Glomerular endothelial cell (primary cell): ENCODE data around the gene ACR. TPM values are rescaled to one million over a fixed set of nuclear protein-coding genes. Genes with fewer than 3 reads are reported as not detected.

ENCODE experiments used
- DNase-seq: peaks from one replicate; pipeline ENCODE4 v3.0.0-alpha.2; 2011; ENCODE audit warnings: low read depth, low spot score; ENCODE audit errors: extremely low read depth
- total RNA-seq: library from RNA; depleted of rRNA; stranded (reverse); fragments of >200 nt; gene quantifications from 2 replicates; pipeline ENCODE4 v1.2.3, GENCODE V29; 2015

The ACR gene
- total RNA-seq, 1 donor from 2014 or later = 0.76 TPM

DNA sequence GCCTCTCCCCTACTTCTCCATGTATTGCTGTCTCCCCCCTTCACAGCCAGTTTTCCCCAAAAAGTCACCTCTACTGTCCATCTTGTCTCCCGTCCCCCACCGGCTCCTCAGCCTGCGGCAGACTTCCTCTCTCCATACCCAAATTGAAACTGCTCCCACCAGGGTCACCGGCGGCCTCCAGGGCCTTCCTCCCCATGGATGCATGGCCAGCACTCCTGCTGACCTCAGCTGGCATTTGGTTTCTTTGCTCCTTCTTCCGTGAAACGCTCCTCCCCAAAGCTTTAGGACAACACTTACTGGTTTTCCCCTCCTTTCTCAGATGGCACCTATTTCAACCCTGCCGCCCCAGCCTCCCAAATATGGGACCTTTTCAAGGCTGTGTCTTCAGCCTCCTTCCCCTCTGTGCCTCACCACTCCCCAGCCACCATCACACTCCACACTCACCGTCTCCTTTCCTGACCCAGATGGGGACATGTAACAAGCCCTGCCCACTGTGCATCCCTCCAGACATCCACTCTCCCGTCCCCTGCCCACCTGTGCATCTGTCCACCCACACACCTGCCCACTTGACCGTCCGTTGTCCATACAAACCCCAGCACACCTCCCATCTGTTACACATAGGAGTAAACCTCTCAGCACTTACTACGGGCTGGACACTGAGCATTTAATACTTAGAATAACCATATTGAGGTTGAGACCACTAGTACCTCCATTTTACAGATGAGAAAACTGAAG lies 21.5 kb upstream of the ACR start:
- no peak for DNase-seq

DNA sequence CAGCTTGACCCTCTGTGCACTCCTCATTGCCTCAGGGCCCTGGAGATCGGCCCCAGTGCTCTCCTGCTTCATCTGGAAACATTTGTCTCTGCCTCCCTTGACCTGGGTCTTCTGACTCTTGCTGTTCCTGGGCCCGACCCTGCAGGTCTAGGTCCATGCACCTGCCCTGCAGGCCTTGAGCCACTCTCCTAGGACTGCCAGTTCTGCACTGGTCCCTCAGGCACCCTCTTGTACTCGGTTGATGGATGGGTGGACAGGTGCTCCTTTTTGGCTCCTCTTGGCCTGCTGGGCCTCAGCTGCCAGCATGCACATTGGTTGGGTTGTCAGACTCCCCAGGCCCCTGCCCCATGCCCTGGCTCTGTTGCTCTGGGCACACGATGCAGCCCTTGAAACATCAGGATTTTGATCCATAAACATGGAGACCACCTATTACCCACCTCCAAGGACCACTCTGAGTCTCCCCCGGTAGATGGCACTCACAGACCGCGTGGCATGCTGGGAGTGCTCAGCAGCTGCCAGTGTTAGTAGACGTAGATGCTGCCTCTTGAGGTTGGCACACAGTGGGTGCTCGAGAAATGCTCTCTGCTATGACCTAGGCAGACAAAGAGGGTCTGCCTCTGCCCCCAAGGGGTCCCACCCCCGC lies 20.2 kb upstream of the ACR start:
- no peak for DNase-seq

DNA sequence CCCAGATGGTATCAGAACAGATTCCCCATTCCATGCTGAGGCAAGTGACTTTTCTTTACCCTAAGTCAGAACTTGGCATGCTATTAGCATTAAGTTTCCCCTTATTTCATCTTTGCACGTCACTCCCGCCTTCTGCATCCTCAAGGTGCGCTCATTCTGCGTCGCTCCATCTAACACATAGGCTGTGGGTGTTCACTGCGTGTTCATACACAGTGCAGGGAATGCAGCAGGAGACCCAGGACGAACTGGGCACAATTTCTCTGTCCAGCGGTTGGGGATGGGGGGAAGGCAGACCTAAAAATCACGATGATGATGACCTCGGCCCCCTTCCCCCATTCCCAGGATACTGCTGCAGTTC lies 19.7 kb upstream of the ACR start:
- no peak for DNase-seq

DNA sequence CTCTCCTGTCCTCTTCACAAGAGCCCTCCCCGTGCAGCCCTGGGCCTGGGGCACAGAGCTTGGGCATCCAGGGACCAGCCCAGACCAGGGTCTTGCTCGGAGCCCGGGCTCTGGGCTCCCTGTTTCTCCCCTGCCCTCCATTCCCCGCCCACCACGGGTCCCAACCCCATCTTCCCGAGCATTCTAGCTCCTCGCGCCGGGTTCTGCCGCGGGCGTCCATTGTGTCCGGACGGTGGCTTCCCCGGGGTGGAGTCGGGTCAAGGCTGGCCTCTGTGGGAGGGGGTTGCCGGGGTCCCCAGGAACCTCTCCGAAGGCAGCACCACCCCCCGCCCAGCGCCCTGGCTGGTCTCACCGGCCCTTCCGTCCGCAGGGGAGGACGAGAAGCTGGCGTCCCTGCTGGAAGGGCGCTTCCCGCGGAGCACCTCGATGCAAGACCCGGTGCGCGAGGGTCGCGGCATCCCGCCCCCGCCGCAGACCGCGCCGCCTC lies 18.1 kb upstream of the ACR start:
- DNase-seq = no peak

DNA sequence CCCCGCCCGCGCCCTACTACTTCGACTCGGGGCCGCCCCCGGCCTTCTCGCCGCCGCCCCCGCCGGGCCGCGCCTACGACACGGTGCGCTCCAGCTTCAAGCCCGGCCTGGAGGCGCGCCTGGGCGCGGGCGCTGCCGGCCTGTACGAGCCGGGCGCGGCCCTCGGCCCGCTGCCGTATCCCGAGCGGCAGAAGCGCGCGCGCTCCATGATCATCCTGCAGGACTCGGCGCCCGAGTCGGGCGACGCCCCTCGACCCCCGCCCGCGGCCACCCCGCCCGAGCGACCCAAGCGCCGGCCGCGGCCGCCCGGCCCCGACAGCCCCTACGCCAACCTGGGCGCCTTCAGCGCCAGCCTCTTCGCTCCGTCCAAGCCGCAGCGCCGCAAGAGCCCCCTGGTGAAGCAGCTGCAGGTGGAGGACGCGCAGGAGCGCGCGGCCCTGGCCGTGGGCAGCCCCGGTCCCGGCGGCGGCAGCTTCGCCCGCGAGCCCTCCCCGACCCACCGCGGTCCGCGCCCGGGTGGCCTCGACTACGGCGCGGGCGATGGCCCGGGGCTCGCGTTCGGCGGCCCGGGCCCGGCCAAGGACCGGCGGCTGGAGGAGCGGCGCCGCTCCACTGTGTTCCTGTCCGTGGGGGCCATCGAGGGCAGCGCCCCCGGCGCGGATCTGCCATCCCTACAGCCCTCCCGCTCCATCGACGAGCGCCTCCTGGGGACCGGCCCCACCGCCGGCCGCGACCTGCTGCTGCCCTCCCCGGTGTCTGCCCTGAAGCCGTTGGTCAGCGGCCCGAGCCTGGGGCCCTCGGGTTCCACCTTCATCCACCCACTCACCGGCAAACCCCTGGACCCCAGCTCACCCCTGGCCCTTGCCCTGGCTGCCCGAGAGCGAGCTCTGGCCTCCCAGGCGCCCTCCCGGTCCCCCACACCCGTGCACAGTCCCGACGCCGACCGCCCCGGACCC lies 17.4 kb upstream of the ACR start:
- DNase-seq = no peak

DNA sequence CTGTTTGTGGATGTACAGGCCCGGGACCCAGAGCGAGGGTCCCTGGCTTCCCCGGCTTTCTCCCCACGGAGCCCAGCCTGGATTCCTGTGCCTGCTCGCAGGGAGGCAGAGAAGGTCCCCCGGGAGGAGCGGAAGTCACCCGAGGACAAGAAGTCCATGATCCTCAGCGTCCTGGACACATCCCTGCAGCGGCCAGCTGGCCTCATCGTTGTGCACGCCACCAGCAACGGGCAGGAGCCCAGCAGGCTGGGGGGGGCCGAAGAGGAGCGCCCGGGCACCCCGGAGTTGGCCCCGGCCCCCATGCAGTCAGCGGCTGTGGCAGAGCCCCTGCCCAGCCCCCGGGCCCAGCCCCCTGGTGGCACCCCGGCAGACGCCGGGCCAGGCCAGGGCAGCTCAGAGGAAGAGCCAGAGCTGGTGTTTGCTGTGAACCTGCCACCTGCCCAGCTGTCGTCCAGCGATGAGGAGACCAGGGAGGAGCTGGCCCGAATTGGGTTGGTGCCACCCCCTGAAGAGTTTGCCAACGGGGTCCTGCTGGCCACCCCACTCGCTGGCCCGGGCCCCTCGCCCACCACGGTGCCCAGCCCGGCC lies 16.7 kb upstream of the ACR start:
- no peak for DNase-seq

DNA sequence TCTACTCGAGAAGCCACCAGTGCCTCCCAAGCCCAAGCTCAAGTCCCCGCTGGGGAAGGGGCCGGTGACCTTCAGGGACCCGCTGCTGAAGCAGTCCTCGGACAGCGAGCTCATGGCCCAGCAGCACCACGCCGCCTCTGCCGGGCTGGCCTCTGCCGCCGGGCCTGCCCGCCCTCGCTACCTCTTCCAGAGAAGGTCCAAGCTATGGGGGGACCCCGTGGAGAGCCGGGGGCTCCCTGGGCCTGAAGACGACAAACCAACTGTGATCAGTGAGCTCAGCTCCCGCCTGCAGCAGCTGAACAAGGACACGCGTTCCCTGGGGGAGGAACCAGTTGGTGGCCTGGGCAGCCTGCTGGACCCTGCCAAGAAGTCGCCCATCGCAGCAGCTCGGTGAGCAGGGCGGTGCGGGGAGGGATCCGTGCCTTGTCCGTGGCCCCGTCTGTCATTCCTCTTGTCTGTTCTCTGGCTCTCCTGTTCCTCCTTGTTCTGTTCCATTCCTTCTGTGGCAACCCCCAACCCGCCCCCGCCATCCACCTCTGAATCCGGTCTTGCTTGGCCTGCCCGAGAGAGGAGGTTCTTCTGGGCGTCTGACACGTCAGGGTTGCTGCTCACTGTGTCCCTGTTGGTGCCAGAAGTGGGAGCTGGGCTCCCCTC lies 15.8 kb upstream of the ACR start:
- DNase-seq = no peak

DNA sequence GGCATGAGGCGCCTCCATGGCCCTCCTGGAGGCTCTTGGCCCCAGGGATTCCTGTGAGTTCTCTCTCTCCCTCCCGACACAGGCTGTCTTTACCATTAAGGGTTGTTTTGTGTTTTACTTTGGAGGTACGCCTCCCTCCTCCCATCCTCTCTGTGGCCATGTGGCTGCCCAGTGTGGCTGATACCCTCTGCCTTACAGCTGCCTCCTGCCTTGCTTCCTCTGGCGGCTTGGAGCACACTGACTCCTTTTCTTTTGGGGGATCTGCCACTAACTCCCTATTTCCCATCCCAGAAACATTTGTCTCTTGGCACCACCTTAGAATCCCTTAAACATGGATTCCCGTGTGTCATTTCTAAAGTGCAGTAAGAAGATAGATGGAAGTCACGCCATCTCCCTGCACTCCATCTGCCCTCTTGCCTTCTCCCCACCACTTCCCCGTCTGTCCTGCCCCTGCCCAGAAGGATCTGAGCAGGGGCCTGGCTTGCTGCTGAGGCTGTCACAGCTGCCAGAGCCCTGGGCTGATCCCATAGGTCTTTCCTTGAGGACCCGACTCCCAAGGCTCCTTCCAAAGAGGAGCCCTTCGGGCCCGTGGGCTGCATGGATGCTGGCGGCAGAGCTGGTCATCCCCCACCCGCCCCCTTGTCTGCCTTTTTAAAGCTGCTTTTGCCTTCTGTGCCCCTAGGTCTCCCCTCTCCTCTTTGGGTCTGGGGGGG lies 15.1 kb upstream of the ACR start:
- no peak for DNase-seq

DNA sequence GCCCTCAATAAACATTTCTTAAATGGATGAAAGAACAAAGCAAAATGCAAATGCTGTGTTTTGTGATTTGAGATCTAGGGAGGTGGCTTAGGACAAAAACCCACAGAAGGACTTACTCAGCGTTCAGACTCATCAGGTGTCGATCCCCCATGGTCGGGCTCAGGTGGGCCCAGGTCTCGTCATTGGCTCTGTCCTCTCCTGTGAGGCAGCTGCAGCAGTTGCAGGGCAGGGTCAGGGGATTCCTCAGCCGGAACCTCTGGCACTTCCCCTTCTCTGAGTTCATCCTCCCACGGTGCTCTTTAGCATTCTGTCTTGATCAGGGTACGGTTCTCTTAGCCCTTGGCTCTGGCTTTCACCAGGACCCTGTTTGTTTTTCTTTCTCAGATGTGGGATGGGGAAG lies 14.0 kb upstream of the ACR start:
- no peak for DNase-seq

DNA sequence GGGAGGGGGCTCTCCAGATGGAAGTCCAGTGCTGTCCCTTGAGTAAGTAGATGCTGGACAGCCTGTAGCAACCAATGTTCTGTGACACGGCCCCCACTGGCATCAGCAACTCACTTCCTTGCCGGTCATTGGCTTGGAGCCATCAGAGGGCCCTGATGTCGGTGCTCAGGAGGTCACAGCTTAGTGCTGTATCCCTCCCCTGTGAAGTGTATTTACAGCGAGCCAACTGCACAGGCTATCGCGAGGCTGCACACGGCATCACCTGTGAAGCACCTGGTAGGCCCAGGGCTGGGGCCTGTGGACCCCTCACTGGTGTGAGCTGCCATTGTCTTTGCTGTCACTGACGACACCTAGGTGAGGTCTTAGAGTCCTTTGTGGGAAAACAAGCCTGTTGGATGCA lies 13.4 kb upstream of the ACR start:
- no peak for DNase-seq

DNA sequence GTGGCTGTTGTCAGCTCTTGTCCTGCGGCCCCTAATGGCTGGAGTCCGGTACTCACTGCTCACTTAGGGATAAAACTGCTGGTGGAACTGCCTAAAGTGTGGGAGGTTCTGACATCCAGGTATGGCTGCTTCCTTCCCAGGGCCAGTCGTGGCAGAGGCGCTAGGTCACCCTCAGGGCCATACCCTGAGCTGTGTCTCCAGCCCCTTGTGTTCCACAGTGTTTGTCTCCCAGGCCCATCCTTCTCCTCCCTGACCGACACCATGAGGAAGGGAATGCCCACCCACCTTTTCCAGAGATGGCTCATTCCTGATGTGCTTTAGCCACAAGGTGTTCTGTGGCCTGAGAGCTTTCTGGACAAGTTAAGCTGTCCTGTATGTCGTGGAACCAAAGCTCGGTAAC lies 12.4 kb upstream of the ACR start:
- DNase-seq = no peak

DNA sequence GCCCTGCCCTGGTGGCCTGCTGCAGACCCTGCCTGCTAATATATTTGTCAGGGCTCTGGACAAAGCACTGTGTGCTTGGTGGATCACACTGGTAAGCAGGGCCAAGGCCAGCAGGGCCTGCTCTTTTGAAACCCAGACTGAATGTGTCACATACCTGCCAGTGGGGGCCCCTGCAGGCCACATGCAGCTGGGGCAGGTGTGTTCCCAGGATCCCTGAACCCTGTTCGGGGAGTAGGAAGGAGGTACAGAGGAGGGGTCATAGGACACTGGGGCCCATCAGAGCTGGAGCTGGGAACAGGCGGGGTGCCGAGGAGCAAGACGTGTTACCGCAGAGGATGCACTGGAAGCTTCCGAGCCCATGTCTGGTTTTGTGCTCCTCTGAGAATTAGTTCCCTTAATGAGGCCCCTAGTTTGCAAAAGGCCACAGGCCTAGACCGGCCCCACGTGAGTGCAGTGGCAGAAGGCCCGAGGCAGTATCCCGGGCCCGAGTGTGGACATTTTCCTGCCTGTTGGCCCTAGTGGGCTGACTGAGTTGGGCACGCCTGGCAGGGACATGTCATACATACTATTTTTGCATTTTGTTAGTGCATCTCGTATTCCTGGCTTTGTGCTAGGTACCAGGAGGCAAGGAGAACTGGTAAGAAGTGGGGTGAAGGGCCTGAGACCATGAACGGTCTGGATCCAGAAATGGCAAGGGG lies 11.2 kb upstream of the ACR start:
- no peak for DNase-seq

DNA sequence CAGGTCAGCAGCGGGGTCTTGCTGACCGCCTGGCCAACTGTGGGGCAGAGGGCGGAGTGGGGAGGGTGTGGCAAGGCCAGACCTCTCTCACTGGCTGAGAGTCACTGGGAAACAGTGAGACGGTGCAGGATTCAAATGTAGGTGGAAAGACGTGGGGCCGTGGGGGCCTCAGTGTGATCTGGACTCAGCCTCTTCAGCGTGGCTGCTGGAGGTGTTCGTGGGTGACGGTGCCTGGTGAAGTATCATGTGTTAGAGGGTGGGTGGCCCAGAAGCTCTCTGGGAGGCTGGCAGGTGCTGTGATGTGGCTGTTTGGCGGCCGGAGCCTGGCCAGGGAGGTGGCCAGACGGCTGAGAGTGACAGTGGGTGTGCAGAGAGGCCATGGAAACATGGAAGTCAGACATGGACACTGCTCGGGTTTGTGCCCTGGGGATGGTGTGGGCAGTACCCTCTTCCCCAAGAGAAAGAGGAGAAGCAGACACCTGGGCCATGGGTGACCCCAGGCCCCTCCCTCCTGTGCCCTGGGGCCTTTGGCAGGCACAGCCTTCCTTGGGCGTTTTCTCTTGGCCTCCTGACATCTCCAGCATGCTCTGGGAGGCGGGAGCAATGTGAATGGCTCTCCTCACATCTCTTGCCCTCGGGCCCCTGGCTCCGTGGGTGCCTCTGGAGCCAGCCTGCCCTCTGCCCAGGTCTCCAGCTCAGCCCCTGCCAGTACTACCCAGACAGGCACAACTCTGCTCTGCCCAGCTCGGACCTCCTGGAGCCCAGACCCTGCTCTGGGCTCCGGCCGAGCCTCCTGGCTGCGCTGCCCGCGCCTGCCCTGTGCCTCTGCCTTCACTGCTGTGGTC lies 10.1 kb upstream of the ACR start:
- DNase-seq = no peak

DNA sequence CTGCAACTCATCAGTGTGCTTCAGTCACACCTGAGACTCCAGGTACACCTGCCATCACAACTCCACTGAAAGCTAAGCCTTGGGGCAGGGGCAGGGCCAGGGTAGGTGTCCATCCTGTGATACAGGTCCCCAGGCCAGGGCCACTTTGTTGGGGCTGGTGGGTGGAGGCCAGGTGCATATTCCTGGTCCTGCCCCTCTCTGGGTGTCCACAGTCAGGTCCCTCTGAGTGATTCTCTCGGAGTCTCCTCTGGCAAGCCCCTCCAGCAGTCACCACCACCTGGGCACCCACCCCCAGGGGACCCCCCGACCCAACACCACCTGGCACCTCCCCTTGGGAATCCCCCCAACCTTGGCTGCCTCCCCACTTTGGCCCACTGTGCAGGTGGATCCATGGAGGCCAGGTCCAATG lies 9.5 kb upstream of the ACR start:
- no peak for DNase-seq

DNA sequence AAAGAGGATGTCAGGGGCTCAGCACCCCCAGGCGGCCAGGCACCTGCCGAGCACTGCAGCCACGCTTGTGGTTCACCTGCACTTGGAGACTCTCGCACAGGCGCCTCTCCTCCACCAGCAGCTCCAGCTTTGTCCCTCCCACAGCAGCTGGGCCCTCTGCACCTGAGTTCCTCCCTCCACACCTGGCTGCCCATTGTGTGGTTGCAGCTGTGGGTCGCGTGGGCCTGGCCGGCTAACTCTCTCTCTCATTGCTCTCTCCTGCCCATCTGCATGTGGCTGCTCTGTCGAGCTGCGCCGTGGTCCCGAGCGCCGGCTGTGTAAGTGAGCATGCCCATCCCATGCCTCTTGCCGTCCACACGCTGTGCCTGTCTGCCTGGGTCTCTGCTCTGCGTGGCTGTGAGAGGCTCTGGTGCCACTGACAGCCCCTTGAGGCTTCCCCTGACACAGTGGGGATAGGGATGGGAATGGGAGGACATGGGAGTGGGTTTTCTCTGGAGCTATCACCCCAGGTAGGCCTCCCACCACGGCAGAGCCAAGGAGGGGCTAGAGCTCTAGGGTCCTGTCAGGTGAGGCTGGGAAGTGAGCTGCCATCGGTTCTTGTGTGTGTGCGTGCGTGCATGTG lies 8.5 kb upstream of the ACR start:
- no peak for DNase-seq

DNA sequence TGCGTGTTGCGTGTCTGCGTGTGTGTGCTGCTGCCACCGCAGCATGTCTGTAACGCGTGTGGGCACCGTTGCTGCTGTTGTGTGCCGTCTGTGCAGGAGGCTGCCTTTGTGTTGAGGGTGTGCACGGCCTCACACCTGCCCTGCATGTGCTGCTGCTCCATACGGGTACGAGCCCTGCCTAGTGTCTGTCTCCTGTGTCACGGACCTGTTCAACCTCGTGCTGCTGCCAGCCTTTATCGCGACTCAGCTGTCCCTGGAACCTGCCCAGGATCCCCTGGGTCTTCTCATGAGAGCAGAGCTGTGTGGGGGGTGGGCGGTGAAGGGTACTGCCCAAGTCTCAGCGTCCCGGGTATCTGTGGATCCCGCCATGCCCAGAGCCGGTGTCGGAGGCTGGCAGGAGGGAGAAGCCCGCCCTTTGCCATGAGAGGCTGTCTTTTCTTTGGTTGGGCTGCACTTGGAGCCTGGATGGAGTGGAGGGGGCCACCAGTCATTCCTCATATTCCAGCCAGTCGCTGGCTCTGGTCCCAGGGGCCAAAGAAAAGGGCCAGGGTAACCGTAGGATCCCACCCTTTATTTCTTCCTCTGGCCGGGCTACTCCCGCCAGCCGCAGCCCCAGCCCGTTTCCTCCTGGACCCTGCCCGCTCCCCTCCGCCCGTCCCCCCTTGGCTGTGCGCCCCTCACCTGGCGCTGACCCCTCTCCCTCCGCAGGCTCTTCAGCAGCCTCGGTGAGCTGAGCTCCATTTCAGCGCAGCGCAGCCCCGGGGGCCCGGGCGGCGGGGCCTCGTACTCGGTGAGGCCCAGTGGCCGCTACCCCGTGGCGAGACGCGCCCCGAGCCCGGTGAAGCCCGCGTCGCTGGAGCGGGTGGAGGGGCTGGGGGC lies 7.8 kb upstream of the ACR start:
- DNase-seq = no peak
